GF-D8 (cell line): Measurements from ENCODE around the gene FAM107B.
"Not testable (repeated sequence)": the region's sequence is repeated elsewhere in the genome, so short reads cannot be mapped to it uniquely, and the experiment has no call there.

Source experiments
- DNase-seq: peaks from one replicate; lab custom pipeline; 2025; lab: John Stamatoyannopoulos, UW

FAM107B gene

DNA sequence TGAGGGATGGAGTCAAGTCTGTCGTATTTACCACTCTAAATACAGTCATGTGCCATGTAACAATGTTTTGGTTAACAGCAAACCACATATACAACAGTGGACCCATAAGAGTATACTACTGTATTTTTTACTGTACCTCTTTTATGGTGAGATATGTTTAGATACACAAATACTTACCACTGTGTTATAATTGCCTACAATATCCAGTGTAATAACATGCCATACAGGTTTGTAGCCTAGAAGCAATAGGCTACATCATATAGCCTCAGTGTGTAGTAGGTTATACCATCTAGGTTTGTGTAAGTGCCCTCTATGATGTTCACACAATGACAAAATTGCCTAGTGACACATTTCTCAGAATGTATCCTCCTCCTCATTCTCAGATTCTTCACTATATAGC lies 110.4 kb downstream of the FAM107B start:
- no peak for DNase-seq

DNA sequence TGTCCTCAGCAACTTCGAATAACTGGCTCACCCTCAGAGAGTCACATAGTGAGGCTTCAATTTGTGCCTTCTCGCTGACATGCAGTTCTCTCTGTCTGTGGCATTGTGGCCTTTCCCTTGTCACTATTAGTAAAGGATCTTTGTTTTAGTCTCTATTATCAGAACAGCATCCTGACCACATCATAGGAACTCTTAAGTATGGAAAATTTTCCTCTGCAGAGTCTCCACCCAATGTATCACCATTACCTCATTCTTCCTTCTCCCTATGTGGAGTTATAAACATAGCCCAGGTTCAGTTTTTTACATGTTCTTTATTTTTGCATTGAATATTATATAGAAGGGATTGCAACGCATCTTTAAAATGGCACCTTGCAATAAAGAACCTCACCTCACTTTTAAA lies 112.9 kb downstream of the FAM107B start:
- no peak for DNase-seq

DNA sequence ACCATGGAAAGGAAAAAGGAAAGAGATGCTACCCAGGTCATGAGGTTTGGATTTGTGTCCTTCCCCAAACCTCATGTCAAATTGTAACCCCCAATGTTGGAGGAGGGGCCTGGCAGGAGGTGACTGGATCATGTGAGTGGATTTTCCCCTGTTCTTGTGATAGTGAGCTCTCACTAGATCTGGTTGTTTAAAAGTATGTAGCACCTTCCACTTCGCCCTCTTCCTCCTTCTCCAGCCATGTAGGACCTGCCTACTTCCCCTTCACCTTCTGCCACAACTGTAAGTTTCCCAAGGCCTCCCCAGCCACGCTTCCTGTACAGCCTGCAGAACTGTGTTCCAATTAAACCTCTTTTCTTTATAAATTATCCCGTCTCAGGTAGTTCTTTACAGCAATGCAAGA lies 113.9 kb downstream of the FAM107B start:
- DNase-seq = peak; percentile 11

DNA sequence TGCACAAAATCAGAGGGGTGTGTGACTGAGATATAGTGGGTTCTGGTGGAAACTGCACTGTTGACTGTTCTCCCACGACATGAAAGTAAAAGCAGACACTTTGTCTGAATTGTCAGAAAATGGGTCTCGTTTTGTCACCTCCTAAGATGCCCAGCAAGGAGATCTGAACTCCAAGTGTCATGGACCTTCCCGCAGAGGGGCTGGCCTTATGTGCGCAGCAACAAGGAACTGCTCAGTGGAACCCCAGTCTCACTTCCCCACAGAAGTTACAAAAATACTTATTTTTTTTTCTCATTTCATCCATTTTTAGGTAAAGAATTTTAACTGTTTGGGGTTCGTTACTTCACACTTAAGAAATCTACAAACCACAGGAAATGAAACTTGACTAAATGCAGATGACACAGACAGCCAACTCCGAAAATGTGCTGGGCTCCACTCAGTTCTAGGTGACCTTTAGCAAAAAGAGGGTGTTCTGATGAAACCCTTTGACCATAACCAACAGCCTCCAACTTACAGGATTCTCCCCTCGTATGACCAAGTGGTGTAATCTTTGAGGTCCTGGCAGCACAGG lies 115.0 kb downstream of the FAM107B start:
- peak; percentile 39 for DNase-seq

DNA sequence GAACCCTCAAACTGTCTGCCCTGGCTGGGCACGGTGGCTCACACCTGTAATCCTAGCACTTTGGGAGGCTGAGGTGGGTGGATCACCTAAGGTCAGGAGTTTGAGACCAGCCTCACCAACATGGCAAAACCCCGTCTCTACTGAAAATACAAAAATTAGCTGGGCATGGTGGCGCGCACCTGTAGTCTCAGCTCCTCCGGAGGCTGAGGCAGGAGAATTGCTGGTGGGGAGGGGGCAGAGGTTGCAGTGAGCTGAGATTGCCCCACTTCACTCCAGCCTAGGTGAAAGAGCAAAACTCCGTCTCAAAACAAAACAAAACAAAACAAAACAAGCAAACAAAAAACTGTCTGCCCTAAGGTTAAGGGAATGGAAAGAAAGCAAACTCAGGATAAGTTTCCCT lies 115.6 kb downstream of the FAM107B start:
- DNase-seq = not testable (repeated sequence)

DNA sequence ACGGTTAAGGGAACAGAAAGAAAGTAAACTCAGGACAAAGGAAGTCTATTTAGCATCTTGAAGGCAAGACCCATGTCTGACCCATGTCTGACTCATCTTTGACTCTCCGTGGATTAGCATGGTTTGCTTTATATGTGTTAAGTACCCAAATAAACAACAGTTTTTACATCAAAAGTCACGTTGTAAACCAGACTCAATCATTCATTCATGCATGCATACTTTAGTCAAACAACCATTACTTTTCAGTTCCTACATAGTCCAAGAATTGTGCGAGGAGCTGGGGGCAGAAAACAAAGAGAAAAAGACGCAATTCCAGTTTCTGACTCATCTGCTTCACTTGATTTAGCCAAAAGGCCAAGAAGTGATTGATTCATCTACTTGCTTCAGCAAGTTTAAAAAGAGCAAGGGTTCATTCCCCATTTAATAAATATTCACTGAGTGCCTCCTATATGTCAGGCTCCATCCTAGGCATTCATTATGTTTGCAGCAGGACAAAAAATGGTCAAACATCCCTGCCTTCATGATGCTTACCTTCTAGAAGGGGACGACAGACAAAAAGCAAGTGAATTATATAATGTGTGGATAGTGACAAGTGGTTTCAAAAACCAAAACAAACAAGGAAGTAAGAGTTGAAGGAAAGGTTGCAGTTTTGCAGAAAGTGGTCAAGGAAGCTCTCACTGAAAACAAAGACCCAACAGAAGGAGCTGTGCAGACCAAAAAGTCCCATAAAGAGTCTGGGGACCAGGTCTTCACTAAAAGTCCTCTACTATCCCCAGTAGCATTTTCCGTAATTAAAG lies 116.2 kb downstream of the FAM107B start:
- DNase-seq = no peak

DNA sequence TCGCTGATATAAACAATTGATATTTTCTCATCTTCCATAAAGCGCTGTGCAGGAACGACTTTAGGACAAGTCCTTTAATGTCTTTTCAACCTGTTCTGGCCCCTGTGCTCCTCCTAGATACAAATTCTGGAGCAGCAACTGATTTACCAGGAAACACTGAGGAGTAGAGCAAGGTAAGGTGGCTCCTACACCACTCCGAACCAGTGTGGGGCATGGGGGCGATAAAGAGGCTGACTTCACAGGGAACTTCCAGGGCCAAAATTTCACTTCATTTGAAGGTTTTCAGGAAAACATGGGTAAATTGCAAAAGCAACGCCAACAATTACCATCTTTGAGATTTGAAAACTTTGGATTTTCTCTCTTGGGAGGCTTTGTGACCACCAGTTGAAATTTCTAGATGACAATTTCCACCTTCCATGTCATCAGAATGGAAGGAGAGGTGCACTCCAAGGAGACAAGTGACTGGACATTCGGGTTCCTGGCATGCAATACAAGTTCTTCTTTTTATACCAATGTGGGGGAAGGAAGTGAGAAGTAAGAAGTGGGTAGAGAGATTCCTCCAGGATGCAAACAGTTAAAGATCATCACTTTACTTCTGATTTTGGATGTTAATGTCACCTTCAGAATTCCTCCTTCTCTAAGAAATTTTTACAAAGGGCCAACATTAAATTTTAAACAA lies 118.5 kb downstream of the FAM107B start:
- DNase-seq = no peak

DNA sequence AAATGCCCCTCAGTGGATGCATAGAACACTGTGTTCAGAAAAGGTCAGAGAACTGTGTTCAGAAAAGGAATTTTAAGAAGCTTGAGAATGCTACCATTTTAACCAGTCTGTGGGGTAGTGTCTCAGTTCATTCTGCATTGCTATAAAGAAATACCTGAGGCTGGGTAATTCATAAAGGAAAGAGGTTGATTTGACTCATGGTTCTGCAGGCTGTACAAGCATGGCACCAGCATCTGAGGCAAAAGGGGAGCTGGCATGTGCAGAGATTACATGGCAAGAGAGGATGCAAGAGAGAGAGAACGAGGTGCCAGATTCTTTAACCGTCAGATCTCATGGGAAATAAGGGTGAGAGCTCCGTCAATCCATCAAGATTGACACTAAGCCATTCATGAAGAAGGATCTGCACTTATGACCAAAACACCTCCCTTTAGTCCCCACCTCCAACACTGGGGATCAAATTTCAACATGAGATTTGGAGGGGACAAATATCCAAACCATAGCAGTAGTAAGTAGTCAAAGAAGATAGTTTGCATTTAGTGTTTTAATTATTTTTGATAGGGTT lies 119.8 kb downstream of the FAM107B start:
- DNase-seq = no peak

DNA sequence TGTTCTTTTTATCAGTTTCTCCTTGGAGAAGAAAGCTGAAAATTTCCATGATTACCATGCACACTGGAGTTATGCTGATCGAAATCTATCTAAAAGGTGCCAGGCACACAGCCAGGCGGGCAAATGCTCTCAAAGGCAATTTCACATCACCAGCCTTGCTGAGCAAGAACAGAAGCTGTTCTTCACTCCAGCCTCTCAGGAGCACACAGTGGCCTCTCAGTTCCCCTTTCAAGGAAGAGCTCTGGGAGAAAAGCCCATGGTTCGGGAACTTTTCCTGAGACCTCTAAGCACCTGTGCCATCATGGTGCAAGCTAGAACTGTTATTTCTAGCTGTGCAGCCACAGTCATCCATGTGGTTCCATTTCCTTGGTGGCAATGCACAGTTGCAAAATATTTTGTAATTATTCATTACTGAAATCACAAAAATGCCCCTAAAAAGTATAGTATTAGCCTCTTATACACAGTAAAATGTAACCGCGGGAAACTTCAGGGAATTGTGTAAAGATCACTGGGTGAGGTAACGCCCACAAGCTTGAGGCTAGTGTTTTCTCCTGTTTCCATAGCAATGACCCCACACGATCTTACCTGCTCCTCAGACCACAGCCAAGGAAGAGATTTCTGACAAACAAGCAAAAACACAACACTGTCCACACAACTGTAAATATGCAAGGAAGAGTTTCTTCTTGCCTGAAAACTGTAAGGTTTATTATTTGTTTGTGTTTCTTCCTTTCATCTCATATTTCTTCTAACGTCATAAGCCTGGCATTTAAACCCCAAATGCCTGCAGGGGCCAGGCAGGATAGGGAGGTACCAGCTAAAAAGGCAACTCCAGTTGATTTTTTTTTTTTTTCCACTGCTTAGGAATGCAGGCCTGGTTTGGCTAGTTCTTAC lies 121.2 kb downstream of the FAM107B start:
- peak; percentile 11 for DNase-seq

DNA sequence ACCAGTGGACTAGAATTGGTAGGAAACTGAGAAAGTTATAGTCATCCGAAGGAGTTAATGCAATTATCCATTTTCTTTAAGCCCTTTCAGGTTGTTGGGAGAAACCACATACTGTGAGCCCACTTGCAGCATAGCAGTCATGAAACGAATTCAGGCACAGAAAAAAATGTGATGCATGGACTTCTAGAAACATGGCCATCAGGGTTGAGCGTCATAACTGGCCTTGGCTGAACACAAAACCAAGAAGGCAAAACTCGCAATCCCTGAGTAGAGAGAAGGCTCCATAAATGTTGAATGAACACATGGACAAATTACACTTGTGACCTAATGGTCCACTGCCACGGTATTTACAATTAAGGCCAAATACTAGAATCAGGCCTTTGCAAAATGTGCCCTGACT lies 121.9 kb downstream of the FAM107B start:
- DNase-seq = no peak

DNA sequence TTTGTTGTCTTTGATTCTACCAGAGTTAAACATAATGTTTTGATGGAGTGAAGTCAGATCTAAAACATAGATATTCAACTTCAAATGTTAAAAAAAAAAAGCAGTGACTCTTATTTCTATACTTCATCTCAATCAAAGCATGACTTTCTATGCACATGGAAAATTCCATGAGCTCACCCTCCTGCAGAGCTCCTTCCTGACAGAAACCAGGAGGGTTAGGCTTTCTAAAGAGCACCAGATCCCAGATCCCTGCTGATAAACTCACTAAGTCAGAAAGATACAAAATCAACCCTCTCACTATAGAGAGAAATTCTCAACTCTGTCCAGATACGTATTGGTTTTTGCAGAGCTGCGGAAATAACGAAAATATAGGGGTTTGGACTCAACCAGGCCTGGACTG lies 122.6 kb downstream of the FAM107B start:
- no peak for DNase-seq

DNA sequence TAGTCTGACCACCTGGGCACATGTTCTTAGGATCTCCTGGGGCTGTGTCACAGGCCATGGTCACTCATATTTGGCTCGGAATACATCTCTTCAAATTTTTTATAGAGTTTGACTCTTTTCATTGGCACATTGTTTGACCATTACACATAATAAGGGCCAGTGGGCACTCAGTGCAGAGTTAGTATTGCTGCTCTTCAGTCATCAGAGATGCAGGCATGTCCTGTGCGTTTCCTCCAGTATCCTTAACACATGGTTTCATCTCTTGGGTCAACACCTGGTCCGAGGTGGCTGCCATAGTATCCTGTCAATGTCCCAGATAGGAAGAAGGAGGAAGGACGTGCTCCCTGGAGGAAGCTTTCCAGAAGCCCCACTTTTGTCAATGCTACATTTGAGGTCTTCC lies 125.0 kb downstream of the FAM107B start:
- no peak for DNase-seq

DNA sequence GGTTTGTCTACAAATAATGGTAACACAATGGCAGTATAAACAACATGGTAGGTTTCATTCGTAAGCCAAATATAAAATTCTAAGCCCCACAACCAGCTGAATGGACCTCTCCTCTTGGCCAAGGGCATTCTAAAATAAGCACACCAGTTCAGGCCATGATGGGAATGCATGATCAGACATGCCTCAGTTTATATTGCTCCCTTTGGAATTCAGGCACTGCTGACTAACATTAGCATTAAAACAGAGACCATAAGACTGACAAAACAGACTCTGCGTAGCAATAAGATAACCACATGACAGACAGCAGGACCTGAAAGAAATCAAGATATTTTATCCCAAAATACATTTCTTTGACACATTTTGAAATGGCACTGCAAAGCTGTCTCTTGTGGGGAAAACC lies 125.8 kb downstream of the FAM107B start:
- DNase-seq = no peak

DNA sequence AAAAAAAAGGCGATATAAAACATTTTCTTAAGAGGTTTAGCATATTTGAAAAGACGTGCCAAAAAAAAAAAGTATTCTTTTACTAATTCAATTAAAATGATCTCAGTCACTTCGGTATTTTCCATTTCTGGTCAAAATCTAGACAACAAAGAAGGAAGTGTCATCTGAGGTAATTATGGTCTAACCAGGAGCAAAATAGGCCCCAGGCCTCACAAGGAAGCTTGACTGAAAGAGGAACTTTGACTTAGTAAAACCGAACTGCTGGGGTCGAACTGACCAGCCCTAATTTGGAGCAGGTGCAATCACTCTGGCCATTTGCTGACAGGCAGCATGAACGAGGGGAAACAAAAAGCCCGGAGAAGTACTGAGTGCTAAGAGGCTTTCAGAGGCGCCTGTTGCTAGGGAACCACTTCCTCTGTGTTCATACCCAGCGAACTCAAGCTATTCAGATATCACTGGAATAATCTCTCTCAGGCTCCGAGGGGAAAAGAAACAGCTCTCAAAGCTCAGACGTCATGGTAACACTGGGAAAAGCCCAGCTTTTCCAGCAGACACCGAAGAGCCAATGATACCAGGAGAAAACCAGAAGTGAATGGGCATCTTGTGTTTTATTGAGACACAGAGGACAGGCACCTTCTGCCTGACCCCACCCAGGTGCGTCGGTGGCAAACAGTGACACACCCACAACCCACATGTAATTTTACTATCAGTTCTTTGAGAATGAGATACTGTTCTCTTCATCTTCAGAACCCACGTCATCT lies 126.5 kb downstream of the FAM107B start:
- DNase-seq = peak; percentile 73

DNA sequence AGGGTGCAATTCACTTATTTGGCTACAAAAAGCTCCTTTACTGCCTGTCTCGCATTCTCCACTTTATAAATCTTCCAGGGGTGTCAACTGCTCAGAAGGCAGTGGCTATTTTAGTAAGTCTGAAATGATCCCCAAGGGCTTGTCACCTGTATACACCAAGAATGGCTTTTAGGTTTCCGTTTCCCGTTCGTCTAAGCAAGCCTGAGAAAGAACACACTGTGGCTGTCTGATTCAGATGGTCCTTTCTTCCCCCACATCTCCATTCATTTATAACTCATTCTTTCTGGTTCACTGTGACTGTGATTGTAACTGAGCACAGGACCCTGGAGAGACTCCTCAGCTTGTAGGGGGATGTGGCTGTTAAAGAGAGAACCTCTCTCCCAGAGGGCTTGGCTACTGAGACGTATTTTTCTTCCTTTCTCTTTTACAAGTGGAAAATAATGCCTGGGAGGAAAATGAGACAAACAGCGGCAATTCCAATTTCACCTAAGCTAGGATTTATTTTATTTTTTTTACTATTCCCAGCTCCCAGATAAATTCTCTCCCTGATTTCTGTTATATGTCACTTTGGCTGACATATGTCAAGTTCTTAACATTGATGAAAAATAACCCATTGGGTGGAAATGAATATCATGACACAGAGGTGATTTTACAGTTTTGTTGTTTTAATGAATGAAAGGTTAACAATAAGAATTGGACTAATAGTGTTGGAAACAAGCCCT lies 129.3 kb downstream of the FAM107B start:
- no peak for DNase-seq

DNA sequence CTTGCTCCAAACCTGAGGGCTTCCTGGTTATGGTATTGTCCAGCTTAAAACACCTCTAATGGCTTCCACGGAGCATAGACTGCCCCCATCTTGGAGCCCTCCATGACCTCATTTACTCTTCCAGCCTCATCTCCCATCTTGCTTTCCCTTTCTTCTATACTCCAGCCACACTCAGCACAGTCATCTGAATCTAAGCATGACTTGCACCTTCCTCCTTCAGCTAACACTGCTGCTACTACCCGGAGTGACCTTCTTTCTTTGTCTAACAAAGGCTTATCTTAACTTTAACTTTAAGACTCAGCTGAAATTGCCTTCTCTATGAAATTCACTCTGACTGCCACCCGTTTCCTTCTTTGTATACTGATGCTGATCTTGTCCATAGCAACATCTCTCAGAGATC lies 135.1 kb downstream of the FAM107B start:
- DNase-seq = no peak

DNA sequence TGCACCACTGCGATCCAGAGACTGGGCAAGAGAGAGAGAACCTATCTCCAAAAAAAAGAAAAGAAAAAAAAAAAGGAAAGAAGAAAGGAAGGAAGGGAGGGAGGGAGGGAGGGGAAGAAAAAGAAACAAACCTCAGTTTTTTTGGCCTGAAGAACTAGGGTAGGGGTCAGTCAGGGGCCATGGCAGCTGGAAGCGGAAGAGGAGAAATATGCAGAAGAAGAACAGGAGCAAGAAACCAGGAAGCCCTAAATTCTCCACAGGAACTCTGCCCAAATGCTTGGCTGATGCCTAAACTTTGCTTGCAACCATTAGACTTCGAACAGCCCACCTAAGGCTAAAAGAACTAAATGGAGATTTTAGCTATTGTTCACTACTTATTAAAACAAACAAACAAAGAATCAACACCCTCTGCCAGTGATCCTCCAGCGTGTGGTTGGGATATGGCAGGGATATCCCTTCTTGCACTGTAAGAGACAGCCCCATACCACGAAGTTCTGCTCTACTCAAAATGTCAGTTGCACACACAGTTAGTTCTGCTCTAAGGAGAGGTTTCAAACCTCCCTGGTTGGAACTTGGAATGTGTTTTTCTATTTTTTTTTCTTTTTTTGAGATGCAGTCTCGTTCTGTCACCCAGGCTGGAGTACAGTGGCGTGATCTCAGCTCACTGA lies 139.5 kb downstream of the FAM107B start:
- DNase-seq = no peak

DNA sequence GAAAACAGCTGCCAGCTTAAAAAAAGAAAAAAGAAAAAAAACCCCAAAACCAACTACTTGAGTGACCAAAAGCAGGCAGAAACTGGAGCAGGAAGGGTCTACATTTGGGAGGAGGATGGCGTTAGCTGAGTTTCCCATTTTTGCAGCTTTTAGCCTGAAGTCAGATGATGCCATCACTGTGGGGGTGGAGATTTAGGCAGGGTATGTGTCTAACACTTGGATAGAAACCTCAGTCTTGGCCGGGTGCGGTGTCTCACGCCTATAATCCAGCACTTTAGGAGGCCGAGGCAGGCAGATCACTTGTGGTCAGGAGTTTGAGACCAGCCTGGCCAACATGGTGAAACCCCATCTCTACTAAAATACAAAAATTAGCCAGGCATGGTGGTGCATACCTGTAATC lies 140.1 kb downstream of the FAM107B start:
- not testable (repeated sequence) for DNase-seq

DNA sequence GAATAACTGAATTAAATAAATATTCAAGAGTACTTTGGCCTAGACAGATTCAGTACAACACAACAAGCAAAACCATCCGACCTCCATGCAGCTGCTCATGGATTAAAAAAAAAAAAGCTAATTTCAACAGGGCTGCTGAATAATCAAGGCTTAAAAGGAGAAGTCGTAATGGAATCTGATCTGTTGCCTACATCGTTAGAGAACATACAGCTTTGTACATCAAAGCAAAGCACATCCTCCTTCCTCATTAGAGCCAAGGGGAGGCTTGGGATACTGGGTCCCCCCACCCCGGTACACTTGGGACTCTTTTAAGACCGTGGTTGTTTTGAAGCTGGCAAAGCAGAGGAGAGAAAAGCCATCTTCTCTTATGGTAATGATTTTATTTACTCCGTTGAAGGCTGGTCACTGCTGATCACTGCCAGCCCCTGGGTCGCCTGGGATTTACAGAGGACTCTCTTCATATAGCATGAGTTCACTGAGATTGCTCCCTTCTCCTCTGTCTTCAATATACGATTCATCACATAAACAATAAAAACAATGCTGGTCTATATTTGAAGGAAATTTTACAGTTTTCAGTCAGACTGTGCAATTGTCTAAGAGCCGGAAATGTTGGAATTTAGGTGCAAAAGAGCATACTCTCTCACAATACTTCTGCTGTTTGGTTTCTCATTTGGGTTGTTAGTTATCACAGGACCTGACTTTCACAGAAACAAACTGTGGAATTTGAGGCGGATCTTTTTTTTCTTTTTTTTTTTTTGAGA lies 148.8 kb downstream of the FAM107B start:
- DNase-seq = no peak
